K562 (cell line): ENCODE data around the gene FCAMR. TPM values are rescaled to one million over a fixed set of nuclear protein-coding genes. Genes with fewer than 3 reads are reported as not detected.

Experiments
- ATAC-seq: fragments of 200-7000 bp; cut with Tn5 transposase; 3 replicates; pipeline ENCODE4 v1.9.1; 2020; ENCODE audit warnings: moderate library complexity
- BruUV-seq: library from RNA; stranded (reverse); fragments of 400-500 nt; replicated peaks from 2 replicates; lab custom pipeline; 2021; lab: Mats Ljungman, UMichigan
- CTCF ChIA-PET: fragments of 300-600 bp; formaldehyde crosslinking; extraction: SDS; loops from one replicate; lab custom pipeline; 2021; ENCODE audit warnings: low intra/inter-chr PET ratio; lab: Yijun Ruan, JAX
- POLR2A ChIA-PET: fragments of 300-600, 350-650 bp; sonication (Branson Sonifier 250); formaldehyde crosslinking; extraction: SDS; loops from one replicate; lab custom pipeline; 2021; ENCODE audit warnings: antibody characterized with exemption, inconsistent platforms; lab: Yijun Ruan, JAX
- DNase-seq, 4 experiments: peaks; one replicate each; pipeline versions ENCODE4 v3.0.0 to v3.0.0-alpha.2; 2011 to 2018; ENCODE audit warnings: low spot score in 3 of 4, mixed read lengths in 3 of 4; ENCODE audit errors: extremely low read depth in 1 of 4
- FAIRE-seq: peaks from 2 replicates; lab custom pipeline; 2011; peaks lifted over from hg19 to GRCh38; lab: Jason Lieb, UNC
- H2AFZ ChIP-seq: 2 replicates; pipeline ENCODE4 v1.6.0; 2011; ENCODE audit warnings: low read depth, low read length, control low read depth, inconsistent platforms
- H3K27ac ChIP-seq: fragments of 200-600 bp; 3 replicates; pipeline ENCODE4 v1.8.0; 2011; ENCODE audit warnings: low read depth, mild to moderate bottlenecking, control low read depth, inconsistent platforms, low read length, moderate library complexity, mixed read lengths; ENCODE audit errors: extremely low read depth
- H3K27me3 ChIP-seq, 2 experiments: fragments of 300-600 bp in 1 of 2; 2 replicates in 1 of 2; 3 replicates in 1 of 2; pipeline versions ENCODE4 v1.6.0 to v1.8.0; 2011; ENCODE audit warnings: inconsistent platforms in 2 of 2, low read length in 2 of 2, mild to moderate bottlenecking in 1 of 2, mixed read lengths in 1 of 2, moderate library complexity in 1 of 2; ENCODE audit not compliant: control insufficient read depth in 2 of 2, insufficient read depth in 2 of 2
- H3K36me3 ChIP-seq: fragments of 300-600 bp; 3 replicates; pipeline ENCODE4 v1.8.0; 2011; ENCODE audit warnings: mild to moderate bottlenecking, low read length, inconsistent platforms; ENCODE audit not compliant: control insufficient read depth, insufficient read depth
- H3K4me1 ChIP-seq, 2 experiments: fragments of 200-600 bp in 1 of 2; replicated peaks in 1 of 2; 2 replicates in 1 of 2; 3 replicates in 1 of 2; pipeline versions ENCODE4 v1.5.1 to v1.8.0; 2011; ENCODE audit warnings: inconsistent platforms in 2 of 2, low read length in 2 of 2, mild to moderate bottlenecking in 1 of 2, mixed read lengths in 1 of 2, moderate library complexity in 1 of 2; ENCODE audit not compliant: control insufficient read depth in 2 of 2, insufficient read depth in 2 of 2
- H3K4me2 ChIP-seq: 2 replicates; pipeline ENCODE4 v1.6.1; 2011; ENCODE audit warnings: low read length, control low read depth, inconsistent platforms, mixed read lengths; ENCODE audit not compliant: insufficient read depth
- H3K4me3 ChIP-seq: fragments of 200-600 bp; sonication (generic), shearing (Covaris generic); 2 replicates; pipeline ENCODE4 v1.5.1; 2016; ENCODE audit warnings: control low read depth, inconsistent platforms
- H3K79me2 ChIP-seq: fragments of 200-600 bp; 3 replicates; pipeline ENCODE4 v1.8.0; 2011; ENCODE audit warnings: low read length, inconsistent platforms; ENCODE audit not compliant: control insufficient read depth, insufficient read depth
- H3K9ac ChIP-seq, 2 experiments: 2 replicates each; pipeline versions ENCODE4 v1.6.0 to v1.6.1; 2011; ENCODE audit warnings: low read depth in 2 of 2, low read length in 2 of 2, control low read depth in 1 of 2, inconsistent platforms in 1 of 2, mild to moderate bottlenecking in 1 of 2, mixed read lengths in 1 of 2; ENCODE audit not compliant: insufficient read depth in 1 of 2
- H3K9me1 ChIP-seq: one replicate; pipeline ENCODE4 v1.6.0; 2011; ENCODE audit warnings: inconsistent platforms, mild to moderate bottlenecking, low read length, moderate library complexity; ENCODE audit not compliant: control insufficient read depth, insufficient read depth
- H3K9me3 ChIP-seq: replicated peaks from 2 replicates; pipeline ENCODE4 v1.5.1; 2011; ENCODE audit warnings: low read depth, low read length, inconsistent platforms; ENCODE audit not compliant: control insufficient read depth, insufficient read depth
- H4K20me1 ChIP-seq: replicated peaks from 2 replicates; pipeline ENCODE4 v1.6.1; 2011; ENCODE audit warnings: low read length, inconsistent platforms, mixed read lengths; ENCODE audit not compliant: control insufficient read depth, insufficient read depth
- HMGN3 ChIP-seq: IDR thresholded peaks from 2 replicates; pipeline ENCODE4 v1.6.1; 2011; ENCODE audit warnings: borderline replicate concordance, low read depth, mild to moderate bottlenecking, mixed read lengths, low read length; ENCODE audit not compliant: insufficient read length; ENCODE audit errors: extremely low read depth
- KDM2B ChIP-seq: fragments of 250-450 bp; sonication (Bioruptor Pico); IDR thresholded peaks from 2 replicates; pipeline ENCODE4 v1.8.0; 2021; ENCODE audit warnings: mild to moderate bottlenecking, moderate library complexity
- MAZ ChIP-seq, 2 experiments: fragments of 450-650 bp in 1 of 2; sonication (generic) in 1 of 2; formaldehyde crosslinking; IDR thresholded peaks in 1 of 2; conservative IDR thresholded peaks in 1 of 2; 2 replicates each; pipeline versions ENCODE4 v1.4.0 to v1.5.0; 2020; ENCODE audit warnings: mild to moderate bottlenecking in 1 of 2, missing genetic modification reagents in 1 of 2
- MXI1 ChIP-seq: IDR thresholded peaks from 2 replicates; pipeline ENCODE4 v1.6.1; 2011; ENCODE audit warnings: low read depth, mild to moderate bottlenecking, improper control_type of control experiment, low read length
- NRF1 ChIP-seq, 2 experiments: fragments of 450-650 bp; IDR thresholded peaks in 1 of 2; conservative IDR thresholded peaks in 1 of 2; 2 replicates each; pipeline ENCODE4 v1.6.1; 2014; ENCODE audit warnings: mild to moderate bottlenecking in 2 of 2
- SPI1 ChIP-seq: IDR thresholded peaks from 2 replicates; pipeline ENCODE4 v1.6.1; 2011; ENCODE audit warnings: low read depth, low read length, control low read depth, borderline replicate concordance
- STAG1 ChIP-seq: sonication (generic); formaldehyde crosslinking; IDR thresholded peaks from 2 replicates; pipeline ENCODE4 v1.5.0; 2020; ENCODE audit warnings: missing genetic modification reagents, borderline replicate concordance
- WGBS: fragments of 100-300 bp; shearing (Covaris generic); methylation state at CpG from one replicate; pipeline ENCODE4 v1.1.6; 2016; ENCODE audit warnings: low coverage, mixed read lengths; ENCODE audit not compliant: insufficient coverage; ENCODE audit errors: missing lambda C conversion rate; 5-methylcytosine and 5-hydroxymethylcytosine counted together
- in situ Hi-C: fragments of 300-500 bp; cut with MboI; formaldehyde crosslinking; loops from 4 replicates; pipeline ENCODE4 v1.15.0; 2018; ENCODE audit warnings: inconsistent platforms, mixed read lengths
- intact Hi-C: fragments of 100-400 bp; cut with micrococcal nuclease; formaldehyde crosslinking; loops from 2 replicates; pipeline ENCODE4 v1.14.2; 2022
- polyA plus RNA-seq, 8 experiments: library from polyadenylated mRNA; depleted of rRNA in 4 of 8; stranded (reverse) in 5 of 8; unstranded in 3 of 8; fragments of >200 nt; fragmentation: Nextera tagmentation in 2 of 8; fragmentation: Illumina TruSeq in 1 of 8; extraction: Ambion mirVana in 2 of 8; extraction: Trizol in 1 of 8; gene quantifications; 2 replicates each; pipeline versions ENCODE4 v1.2.1 to v1.2.3, GENCODE V29; 2011 to 2014; ENCODE audit warnings: inconsistent platforms in 1 of 8, missing spikeins in 1 of 8
- total RNA-seq, 7 experiments: library from RNA; depleted of rRNA in 6 of 7; stranded (reverse); fragments of >200 nt in 6 of 7; fragmentation: Illumina TruSeq in 2 of 7; extraction: Trizol in 2 of 7; gene quantifications; 2 replicates each; pipeline versions ENCODE4 v1.2.1 to v1.2.3, GENCODE V29; 2011 to 2021; ENCODE audit warnings: low replicate concordance in 1 of 7

The FCAMR gene
- total and polyA plus RNA-seq, 9 of the 15 experiments (the other 6 are each of a cell fraction or from before 2014, with no cell fraction given): not detected

DNA sequence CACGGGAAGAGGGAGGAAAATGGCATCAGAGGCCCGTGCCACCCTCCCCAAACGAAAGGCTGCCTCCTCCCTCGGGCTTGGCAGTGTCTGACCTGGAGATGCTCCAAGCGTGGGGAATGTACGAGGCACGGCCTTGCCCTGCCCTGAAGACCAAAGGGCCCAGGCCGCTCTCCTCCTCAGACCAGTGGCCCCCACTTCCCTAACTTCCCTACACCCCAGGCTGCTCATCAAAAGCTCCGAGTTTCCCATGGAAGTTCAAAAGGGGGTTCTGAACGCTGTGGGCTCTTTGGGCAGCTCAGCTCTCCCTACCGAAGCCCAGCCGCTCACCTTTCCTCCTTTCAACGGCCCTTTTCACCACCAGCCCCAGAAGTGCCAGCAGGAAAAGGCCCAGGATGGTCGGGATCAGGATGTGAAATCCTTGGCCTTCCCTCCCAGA is 60.4 kb downstream of the FCAMR start:
- no peaks in the 10 kb centered on the region for H3K36me3 ChIP-seq
- no TSS peak for BruUV-seq
- in situ Hi-C loops: loop anchor here (5.0 to 25.0 kb wide), 3 partner anchors 173 to 423 kb away; partner anchors contain the start of gene EIF2D
- intact Hi-C loops: loop anchor here (2.0 to 5.0 kb wide), 5 partner anchors 45 to 587 kb away; partner anchors contain the start of genes CR1 and IL20
- no peaks in the 10 kb centered on the region for H3K9me1 ChIP-seq
- peak overlapping the region; percentile 66 for H3K4me2 ChIP-seq
- H3K9me3 ChIP-seq: no peaks in the 10 kb centered on the region
- 5% methylated on average over 14 of the region's 14 CpGs for WGBS
- H2AFZ ChIP-seq: peak overlapping the region; percentile 61
- peaks cover 9 to 18% of the 10 kb centered on the region in 2 experiments; a peak in 4 of 5 replicates for H3K4me1 ChIP-seq
- ATAC-seq: peak; percentile 3; the same call in 1 of the 3 replicates
- H4K20me1 ChIP-seq: 0 out of 2 replicates have a peak, but pooled peaks cover 3% of the 10 kb centered on the region
- POLR2A ChIA-PET: interaction anchor here (0.7 to 1.7 kb wide), 5 partner anchors 144 to 298 kb away, joined by 3 to 5 read pairs (median 5); no protein-coding TSS in a partner anchor
- TF ChIP-seq SPI1 (0 out of 2 replicates have a peak, but pooled peaks have one; percentile 18), STAG1 (peak; percentile 4; the same call in 1 of the 2 replicates), NRF1 (conservative IDR thresholded peaks at IDR 0.05 in 1 of 2, IDR thresholded peaks at IDR 0.05 in 1 of 2) (0 out of 4 replicates have a peak, but pooled peaks of 1 of the 2 experiments have one; percentile 5), HMGN3 (no peak), MAZ (CRISPR knock-in tag; conservative IDR thresholded peaks at IDR 0.05 in 1 of 2, IDR thresholded peaks at IDR 0.05 in 1 of 2) (0 out of 4 replicates have a peak, but pooled peaks of 1 of the 2 experiments have one; percentile 1), KDM2B (0 out of 2 replicates have a peak, but pooled peaks have one; percentile 34), MXI1 (no peak)
- TF ChIP-seq, all 486 proteins: peak for 5
- peak overlapping the region in 1 of 2 experiments; percentile 83; a peak in 2 of 4 replicates for H3K9ac ChIP-seq
- FAIRE-seq (no peak), DNase-seq (no peak)
- H3K4me3 ChIP-seq: peak overlapping the region; percentile 41
- H3K27ac ChIP-seq: no peak overlapping the region
- H3K27me3 ChIP-seq: peaks cover 30 to 50% of the 10 kb centered on the region in 2 experiments
- CTCF ChIA-PET: interaction anchor here (0.8 to 3.8 kb wide), 6 partner anchors 168 to 302 kb away, joined by 3 to 33 read pairs (median 9); partner anchors contain the start of gene EIF2D
- no peaks in the 10 kb centered on the region for H3K79me2 ChIP-seq
